Ramos (cell line): ENCODE data around the gene CPTP.

Source experiments
- in situ Hi-C: fragments of 300-500 bp; cut with MboI; formaldehyde crosslinking; loops from one replicate; pipeline ENCODE4 v1.14.3; 2022; ENCODE audit warnings: low sequenced_read_pairs; ENCODE audit not compliant: unreplicated experiment

CPTP gene

GRCh38 chr1:1376551-1377226, 52.1 kb downstream of the CPTP start:
- in situ Hi-C loops, result no loop called here

- in situ Hi-C loops, result no loop called here
Observed at GRCh38 chr1:1377540-1378205, 53.1 kb downstream of the CPTP start.
